ENCODE measurements around the gene ALB.

Gene ALB

DNA sequence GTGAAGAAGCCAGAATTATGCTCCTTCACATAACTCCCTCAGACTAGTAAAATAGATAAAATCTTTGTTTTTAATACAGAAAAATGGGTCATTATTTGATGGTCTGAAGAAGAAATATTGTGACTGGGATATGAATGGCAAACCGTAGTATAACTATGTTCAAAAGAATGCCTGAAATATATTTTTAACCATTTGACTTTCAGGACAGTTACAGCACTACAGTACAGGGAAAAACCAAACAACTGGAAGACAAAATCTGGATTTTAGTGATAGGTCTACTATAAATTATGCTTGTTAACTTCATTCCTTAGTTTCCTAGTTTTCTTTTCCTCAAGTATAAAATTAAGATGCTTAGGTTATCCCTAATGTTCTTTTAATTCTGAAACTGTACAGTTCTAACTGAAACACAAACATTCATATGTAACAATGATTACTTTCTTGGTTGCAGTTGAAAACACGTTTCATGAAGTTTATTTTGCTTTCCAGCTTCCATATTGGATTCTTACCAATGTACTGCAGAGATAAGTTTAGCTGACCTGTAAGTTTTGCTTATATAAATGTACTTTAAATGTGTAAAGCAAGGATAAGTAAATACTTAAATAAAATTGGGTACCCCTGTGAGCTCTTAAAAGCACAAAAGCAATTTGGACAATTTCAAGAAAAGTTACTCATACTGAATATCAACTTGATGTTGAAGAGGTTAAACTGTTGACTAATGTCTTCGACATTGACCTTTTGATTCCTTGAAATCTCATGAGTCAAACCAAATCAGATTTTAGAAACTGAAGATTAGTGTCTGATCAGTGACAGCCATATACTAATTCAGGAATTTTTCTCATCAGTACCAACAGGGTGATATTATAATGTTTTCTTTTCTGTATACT, 32.8 kb downstream of the ALB start:
- no peak overlapping the region for H3K27ac ChIP-seq (ENCODE audit: low read depth, low read length)
- no peak overlapping the region for H3K4me3 ChIP-seq (ENCODE audit: low read length)
- H3K9ac ChIP-seq (ENCODE audit: low read length), result no peak overlapping the region
- no peaks in the 10 kb centered on the region for H3K27me3 ChIP-seq (ENCODE audit: control insufficient read depth, insufficient read depth, low read length)
- no peaks in the 10 kb centered on the region for H3K4me1 ChIP-seq (ENCODE audit: control insufficient read depth, insufficient read depth, low read length)
- no peaks in the 10 kb centered on the region for H3K36me3 ChIP-seq (ENCODE audit: control insufficient read depth, insufficient read depth, low read length)

- H3K27me3 ChIP-seq (ENCODE audit: control insufficient read depth, insufficient read depth, low read length), result no peaks in the 10 kb centered on the region
These were observed 33.5 kb downstream of the ALB start for GRCh38 chr4:73437558-73437956.

DNA sequence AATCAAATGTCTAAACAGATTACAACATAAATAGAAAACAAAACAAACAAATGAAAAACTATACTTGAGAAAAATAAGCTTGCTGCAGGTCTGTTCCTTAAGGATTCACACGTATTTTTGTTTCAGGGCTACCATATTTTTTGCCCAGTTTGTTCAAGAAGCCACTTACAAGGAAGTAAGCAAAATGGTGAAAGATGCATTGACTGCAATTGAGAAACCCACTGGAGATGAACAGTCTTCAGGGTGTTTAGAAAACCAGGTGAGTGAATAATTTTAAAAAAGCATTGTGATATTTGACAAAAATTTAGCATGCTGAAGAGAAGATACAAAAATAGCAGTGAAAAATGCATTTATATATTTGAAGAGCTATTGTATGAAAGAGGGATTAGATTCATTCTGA, 34.0 kb downstream of the ALB start:
- H3K9ac ChIP-seq (ENCODE audit: low read length), result no peak overlapping the region
- no peak overlapping the region for H3K27ac ChIP-seq (ENCODE audit: low read depth, low read length)
- no peaks in the 10 kb centered on the region for H3K27me3 ChIP-seq (ENCODE audit: control insufficient read depth, insufficient read depth, low read length)
- no peaks in the 10 kb centered on the region for H3K36me3 ChIP-seq (ENCODE audit: control insufficient read depth, insufficient read depth, low read length)
- no peak overlapping the region for H3K4me3 ChIP-seq (ENCODE audit: low read length)
- H3K4me1 ChIP-seq (ENCODE audit: control insufficient read depth, insufficient read depth, low read length), result no peaks in the 10 kb centered on the region

More at GRCh38 chr4:73437558-73437956, 33.5 kb downstream of the ALB start:
- no peak overlapping the region for H3K27ac ChIP-seq (ENCODE audit: low read depth, low read length)
- H3K36me3 ChIP-seq (ENCODE audit: control insufficient read depth, insufficient read depth, low read length), result no peaks in the 10 kb centered on the region
- no peaks in the 10 kb centered on the region for H3K4me1 ChIP-seq (ENCODE audit: control insufficient read depth, insufficient read depth, low read length)
- no peak overlapping the region for H3K9ac ChIP-seq (ENCODE audit: low read length)
- H3K4me3 ChIP-seq (ENCODE audit: low read length), result no peak overlapping the region

- no peaks in the 10 kb centered on the region for H3K27me3 ChIP-seq (ENCODE audit: control insufficient read depth, insufficient read depth, low read length)
- no peaks in the 10 kb centered on the region for H3K36me3 ChIP-seq (ENCODE audit: control insufficient read depth, insufficient read depth, low read length)
- H3K9ac ChIP-seq (ENCODE audit: low read length), result no peak overlapping the region
- no peak overlapping the region for H3K27ac ChIP-seq (ENCODE audit: low read depth, low read length)
- no peak overlapping the region for H3K4me3 ChIP-seq (ENCODE audit: low read length)
- no peaks in the 10 kb centered on the region for H3K4me1 ChIP-seq (ENCODE audit: control insufficient read depth, insufficient read depth, low read length)
These were observed 34.6 kb downstream of the ALB start for GRCh38 chr4:73438582-73439215.

DNA sequence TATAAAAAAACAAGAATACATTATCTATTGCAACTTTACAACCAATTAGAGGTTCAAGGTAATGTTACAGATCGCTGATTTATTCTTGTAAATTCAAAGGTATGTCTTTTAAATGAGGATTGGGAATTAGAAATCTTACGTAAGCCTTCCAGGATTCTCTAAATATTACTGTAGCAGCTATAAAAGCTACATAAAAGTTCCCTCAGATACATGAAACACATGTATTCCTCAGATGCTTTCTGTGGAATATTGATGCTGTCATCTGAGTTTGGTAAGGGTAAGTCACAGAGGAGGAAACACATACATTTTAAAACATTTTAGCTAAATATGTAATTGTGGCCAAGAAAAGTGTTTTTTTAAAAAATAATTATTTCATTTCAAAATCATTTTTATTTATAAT, 35.4 kb downstream of the ALB start:
- Histone ChIP-seq H3K9ac (ENCODE audit: low read length) (no peak overlapping the region), H3K4me1 (ENCODE audit: control insufficient read depth, insufficient read depth, low read length) (no peaks in the 10 kb centered on the region), H3K27me3 (ENCODE audit: control insufficient read depth, insufficient read depth, low read length) (no peaks in the 10 kb centered on the region), H3K36me3 (ENCODE audit: control insufficient read depth, insufficient read depth, low read length) (no peaks in the 10 kb centered on the region), H3K4me3 (ENCODE audit: low read length) (no peak overlapping the region), H3K27ac (ENCODE audit: low read depth, low read length) (no peak overlapping the region)

- Histone ChIP-seq H3K36me3 (ENCODE audit: control insufficient read depth, insufficient read depth, low read length) (no peaks in the 10 kb centered on the region), H3K27me3 (ENCODE audit: control insufficient read depth, insufficient read depth, low read length) (no peaks in the 10 kb centered on the region), H3K4me3 (ENCODE audit: low read length) (no peak overlapping the region), H3K27ac (ENCODE audit: low read depth, low read length) (no peak overlapping the region), H3K4me1 (ENCODE audit: control insufficient read depth, insufficient read depth, low read length) (no peaks in the 10 kb centered on the region), H3K9ac (ENCODE audit: low read length) (no peak overlapping the region)
These were observed 35.9 kb downstream of the ALB start for GRCh38 chr4:73439991-73440390.

DNA sequence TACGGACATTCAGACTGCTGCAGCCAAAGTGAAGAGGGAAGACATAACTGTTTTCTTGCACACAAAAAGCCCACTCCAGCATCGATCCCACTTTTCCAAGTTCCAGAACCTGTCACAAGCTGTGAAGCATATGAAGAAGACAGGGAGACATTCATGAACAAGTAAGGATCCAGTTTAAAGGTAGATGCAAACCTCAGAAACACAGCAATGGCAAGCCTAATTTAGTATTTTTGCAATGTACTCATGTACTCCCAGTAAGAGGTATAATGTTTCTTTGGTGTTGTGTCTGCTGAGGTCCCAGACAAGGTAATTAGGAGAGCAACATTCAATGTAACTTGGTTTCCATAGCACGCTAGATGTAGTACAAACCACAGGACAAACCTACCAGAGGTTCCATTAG, 36.6 kb downstream of the ALB start:
- no peak overlapping the region for H3K27ac ChIP-seq (ENCODE audit: low read depth, low read length)
- no peak overlapping the region for H3K4me3 ChIP-seq (ENCODE audit: low read length)
- H3K36me3 ChIP-seq (ENCODE audit: control insufficient read depth, insufficient read depth, low read length), result no peaks in the 10 kb centered on the region
- no peak overlapping the region for H3K9ac ChIP-seq (ENCODE audit: low read length)
- H3K27me3 ChIP-seq (ENCODE audit: control insufficient read depth, insufficient read depth, low read length), result no peaks in the 10 kb centered on the region
- no peaks in the 10 kb centered on the region for H3K4me1 ChIP-seq (ENCODE audit: control insufficient read depth, insufficient read depth, low read length)

DNA sequence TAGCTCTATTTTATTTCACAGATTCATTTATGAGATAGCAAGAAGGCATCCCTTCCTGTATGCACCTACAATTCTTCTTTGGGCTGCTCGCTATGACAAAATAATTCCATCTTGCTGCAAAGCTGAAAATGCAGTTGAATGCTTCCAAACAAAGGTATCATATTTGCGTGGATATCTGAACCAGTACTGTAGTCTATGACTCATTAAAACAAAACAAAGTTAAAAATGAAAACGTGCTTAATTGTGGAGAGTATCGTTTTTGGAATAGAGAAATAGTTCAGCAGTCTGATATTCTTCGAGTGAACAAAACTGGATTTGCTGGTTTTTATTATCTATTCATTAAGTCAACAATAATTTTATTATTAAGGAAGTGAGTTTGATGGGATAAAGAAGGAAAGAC, 38.2 kb downstream of the ALB start:
- H3K36me3 ChIP-seq (ENCODE audit: control insufficient read depth, insufficient read depth, low read length), result no peaks in the 10 kb centered on the region
- no peak overlapping the region for H3K9ac ChIP-seq (ENCODE audit: low read length)
- H3K27ac ChIP-seq (ENCODE audit: low read depth, low read length), result no peak overlapping the region
- H3K27me3 ChIP-seq (ENCODE audit: control insufficient read depth, insufficient read depth, low read length), result no peaks in the 10 kb centered on the region
- no peak overlapping the region for H3K4me3 ChIP-seq (ENCODE audit: low read length)
- H3K4me1 ChIP-seq (ENCODE audit: control insufficient read depth, insufficient read depth, low read length), result no peaks in the 10 kb centered on the region

DNA sequence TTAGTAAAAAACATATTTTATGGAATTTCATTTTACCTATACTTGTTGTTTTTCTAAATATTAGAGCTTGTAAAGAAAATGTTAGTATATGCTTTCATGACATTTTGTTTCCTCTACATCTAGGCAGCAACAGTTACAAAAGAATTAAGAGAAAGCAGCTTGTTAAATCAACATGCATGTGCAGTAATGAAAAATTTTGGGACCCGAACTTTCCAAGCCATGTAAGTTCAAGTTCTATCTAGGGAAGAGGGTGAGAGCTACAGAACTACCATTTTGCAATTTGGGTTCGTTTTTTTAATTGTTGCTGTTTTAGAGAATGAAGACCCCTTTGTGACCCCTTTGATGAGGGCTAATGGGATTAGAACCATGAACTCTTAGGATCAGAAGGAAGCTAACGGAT, 39.1 kb downstream of the ALB start:
- no peak overlapping the region for H3K4me3 ChIP-seq (ENCODE audit: low read length)
- no peaks in the 10 kb centered on the region for H3K36me3 ChIP-seq (ENCODE audit: control insufficient read depth, insufficient read depth, low read length)
- no peaks in the 10 kb centered on the region for H3K27me3 ChIP-seq (ENCODE audit: control insufficient read depth, insufficient read depth, low read length)
- no peak overlapping the region for H3K9ac ChIP-seq (ENCODE audit: low read length)
- no peak overlapping the region for H3K27ac ChIP-seq (ENCODE audit: low read depth, low read length)
- H3K4me1 ChIP-seq (ENCODE audit: control insufficient read depth, insufficient read depth, low read length), result no peaks in the 10 kb centered on the region

DNA sequence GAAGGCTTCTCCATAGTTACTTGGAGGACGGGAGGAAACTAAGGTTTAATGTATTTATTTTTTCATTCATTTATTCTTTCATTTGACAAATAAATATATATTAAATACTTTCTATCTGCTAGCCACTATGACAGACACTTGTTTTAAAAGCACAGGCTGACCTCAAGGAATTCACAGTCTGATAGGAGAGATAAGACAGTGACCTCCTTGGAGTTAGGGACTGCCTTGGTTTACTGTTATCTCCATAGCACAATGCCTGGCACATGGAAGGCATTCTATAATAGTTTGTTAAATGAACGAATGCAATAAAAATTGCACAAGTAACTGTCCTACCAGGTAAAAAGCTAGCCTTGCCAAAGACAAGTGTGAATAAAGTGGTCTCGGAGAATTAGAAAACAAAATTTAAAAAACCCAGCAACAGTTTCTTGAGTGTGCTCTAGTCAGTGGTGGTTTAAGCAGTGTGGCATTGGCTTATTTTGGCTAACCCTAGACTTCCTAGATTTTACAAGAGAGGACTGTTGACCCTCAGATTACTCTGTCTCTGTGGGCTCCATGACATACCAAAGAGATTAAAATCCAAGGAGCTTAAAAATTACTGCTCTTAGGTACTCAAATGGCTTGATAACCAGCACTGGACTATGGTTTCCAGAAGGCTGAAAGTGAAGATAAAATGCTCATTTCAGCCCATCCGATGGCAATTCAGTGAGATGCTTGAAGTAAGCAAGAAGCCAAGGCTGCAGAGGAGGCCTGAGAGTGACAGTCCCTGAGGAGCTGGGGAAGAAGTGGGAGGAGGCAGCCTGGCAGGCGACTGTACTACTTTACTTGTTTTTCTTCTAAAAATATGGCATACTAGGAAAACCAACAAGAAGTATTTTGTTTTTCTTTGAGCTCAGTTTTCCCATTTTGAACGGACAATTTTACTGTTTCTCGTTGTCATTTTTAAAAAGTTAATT, 41.6 kb downstream of the ALB start:
- no peaks in the 10 kb centered on the region for H3K27me3 ChIP-seq (ENCODE audit: control insufficient read depth, insufficient read depth, low read length)
- no peak overlapping the region for H3K4me3 ChIP-seq (ENCODE audit: low read length)
- no peaks in the 10 kb centered on the region for H3K4me1 ChIP-seq (ENCODE audit: control insufficient read depth, insufficient read depth, low read length)
- H3K27ac ChIP-seq (ENCODE audit: low read depth, low read length), result no peak overlapping the region
- H3K9ac ChIP-seq (ENCODE audit: low read length), result no peak overlapping the region
- H3K36me3 ChIP-seq (ENCODE audit: control insufficient read depth, insufficient read depth, low read length), result no peaks in the 10 kb centered on the region

GRCh38 chr4:73446336-73446938, 42.4 kb downstream of the ALB start:
- H3K9ac ChIP-seq (ENCODE audit: low read length), result no peak overlapping the region
- H3K27ac ChIP-seq (ENCODE audit: low read depth, low read length), result no peak overlapping the region
- no peaks in the 10 kb centered on the region for H3K36me3 ChIP-seq (ENCODE audit: control insufficient read depth, insufficient read depth, low read length)
- no peaks in the 10 kb centered on the region for H3K4me1 ChIP-seq (ENCODE audit: control insufficient read depth, insufficient read depth, low read length)
- H3K27me3 ChIP-seq (ENCODE audit: control insufficient read depth, insufficient read depth, low read length), result no peaks in the 10 kb centered on the region
- no peak overlapping the region for H3K4me3 ChIP-seq (ENCODE audit: low read length)

DNA sequence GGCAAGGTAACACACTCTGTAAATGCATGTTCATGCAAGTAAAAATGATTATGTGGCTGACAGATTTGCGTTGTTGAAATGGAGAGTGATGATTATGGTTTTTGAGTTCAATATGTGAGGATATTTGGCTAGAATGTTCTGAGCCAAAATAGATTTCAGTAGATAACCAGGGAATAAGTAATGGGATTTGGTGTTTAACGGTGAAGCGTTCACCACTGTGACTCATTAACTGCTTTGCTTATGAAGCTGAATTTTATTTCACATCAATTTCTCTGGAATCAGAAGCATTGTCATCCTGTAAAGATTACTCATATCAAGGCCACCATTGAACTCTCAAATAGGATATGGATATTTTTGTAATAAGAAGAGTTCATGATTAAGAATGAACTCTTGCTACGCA, 43.6 kb downstream of the ALB start:
- Histone ChIP-seq H3K27me3 (ENCODE audit: control insufficient read depth, insufficient read depth, low read length) (no peaks in the 10 kb centered on the region), H3K27ac (ENCODE audit: low read depth, low read length) (no peak overlapping the region), H3K9ac (ENCODE audit: low read length) (no peak overlapping the region), H3K4me1 (ENCODE audit: control insufficient read depth, insufficient read depth, low read length) (no peaks in the 10 kb centered on the region), H3K36me3 (ENCODE audit: control insufficient read depth, insufficient read depth, low read length) (no peaks in the 10 kb centered on the region), H3K4me3 (ENCODE audit: low read length) (no peak overlapping the region)

Data from rectal smooth muscle tissue (tissue), 1 donor.